Osteocyte (in vitro differentiated cells): Measurements from ENCODE around the gene TSPAN18. TPM values are rescaled to one million over a fixed set of nuclear protein-coding genes. Genes with fewer than 3 reads are reported as not detected.

Experiments used
- DNase-seq: peaks from one replicate; pipeline ENCODE4 v3.0.0; 2021; ENCODE audit warnings: mixed read lengths; ENCODE audit not compliant: unreplicated experiment; ENCODE audit errors: extremely low spot score
- H3K27ac Mint-ChIP-seq: one replicate; pipeline ENCODE4 v1.8.0; 2021; ENCODE audit warnings: mild to moderate bottlenecking, mixed read lengths; ENCODE audit not compliant: unreplicated experiment
- H3K27me3 Mint-ChIP-seq: one replicate; pipeline ENCODE4 v1.8.0; 2021; ENCODE audit warnings: mixed read lengths; ENCODE audit not compliant: unreplicated experiment
- H3K36me3 Mint-ChIP-seq: one replicate; pipeline ENCODE4 v1.8.0; 2021; ENCODE audit warnings: mixed read lengths; ENCODE audit not compliant: unreplicated experiment
- H3K4me1 Mint-ChIP-seq: one replicate; pipeline ENCODE4 v1.8.0; 2021; ENCODE audit warnings: mixed read lengths; ENCODE audit not compliant: unreplicated experiment
- H3K4me3 Mint-ChIP-seq: one replicate; pipeline ENCODE4 v1.8.0; 2021; ENCODE audit warnings: mild to moderate bottlenecking, moderate library complexity, mixed read lengths; ENCODE audit not compliant: unreplicated experiment
- H3K9me3 Mint-ChIP-seq: one replicate; pipeline ENCODE4 v1.8.0; 2021; ENCODE audit warnings: mixed read lengths; ENCODE audit not compliant: unreplicated experiment
- total RNA-seq: library from RNA; stranded (reverse); gene quantifications from 2 replicates; pipeline ENCODE4 v1.2.1, GENCODE V29; 2021
- TF ChIP-seq, protein P1 (sequence below): fragments of 200-600 bp; sonication (generic); IDR thresholded peaks from 2 replicates; pipeline ENCODE4 v1.5.0; 2021; ENCODE audit warnings: antibody characterized with exemption, mild to moderate bottlenecking, moderate library complexity

TSPAN18 gene
- total RNA-seq, 1 donor from 2014 or later: 13.4 TPM

DNA sequence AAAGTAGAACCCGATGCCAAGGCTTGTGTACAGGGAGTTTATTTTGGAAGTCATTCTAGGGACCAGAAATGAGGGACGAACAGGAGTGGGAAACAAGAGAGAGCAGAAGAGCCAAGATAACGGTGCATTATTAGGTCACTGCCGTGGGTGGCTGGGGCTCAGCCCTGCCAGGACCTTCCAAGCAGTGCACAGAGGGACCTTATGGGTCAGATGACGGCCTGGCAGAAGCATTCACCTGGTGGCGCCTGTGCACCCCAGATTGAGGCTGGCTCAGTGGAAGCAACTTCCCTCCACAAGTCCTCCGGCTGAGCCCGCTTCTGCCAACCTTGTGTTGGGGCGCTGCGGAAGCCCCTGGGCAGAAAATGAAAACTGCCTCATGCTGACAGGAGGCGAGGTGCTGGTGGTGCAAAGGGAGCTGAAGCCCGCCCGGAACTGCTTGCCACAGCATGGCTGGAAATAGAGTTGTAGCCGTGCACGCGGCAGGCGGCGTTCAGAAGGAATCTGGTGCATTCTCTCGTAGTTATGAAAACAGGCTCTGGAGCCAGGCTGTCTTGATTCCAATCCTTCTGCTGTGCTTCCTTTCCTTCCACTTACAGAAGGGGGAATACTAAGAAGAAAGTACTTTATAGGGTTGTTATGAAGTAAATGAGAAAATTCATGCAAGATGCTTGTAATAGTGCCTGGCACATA is 246.1 kb downstream of the TSPAN18 start:
- no peak overlapping the region for H3K4me3 Mint-ChIP-seq
- DNase-seq: no peak
- H3K4me1 Mint-ChIP-seq: no peaks in the 10 kb centered on the region
- TF ChIP-seq, protein P1, sequence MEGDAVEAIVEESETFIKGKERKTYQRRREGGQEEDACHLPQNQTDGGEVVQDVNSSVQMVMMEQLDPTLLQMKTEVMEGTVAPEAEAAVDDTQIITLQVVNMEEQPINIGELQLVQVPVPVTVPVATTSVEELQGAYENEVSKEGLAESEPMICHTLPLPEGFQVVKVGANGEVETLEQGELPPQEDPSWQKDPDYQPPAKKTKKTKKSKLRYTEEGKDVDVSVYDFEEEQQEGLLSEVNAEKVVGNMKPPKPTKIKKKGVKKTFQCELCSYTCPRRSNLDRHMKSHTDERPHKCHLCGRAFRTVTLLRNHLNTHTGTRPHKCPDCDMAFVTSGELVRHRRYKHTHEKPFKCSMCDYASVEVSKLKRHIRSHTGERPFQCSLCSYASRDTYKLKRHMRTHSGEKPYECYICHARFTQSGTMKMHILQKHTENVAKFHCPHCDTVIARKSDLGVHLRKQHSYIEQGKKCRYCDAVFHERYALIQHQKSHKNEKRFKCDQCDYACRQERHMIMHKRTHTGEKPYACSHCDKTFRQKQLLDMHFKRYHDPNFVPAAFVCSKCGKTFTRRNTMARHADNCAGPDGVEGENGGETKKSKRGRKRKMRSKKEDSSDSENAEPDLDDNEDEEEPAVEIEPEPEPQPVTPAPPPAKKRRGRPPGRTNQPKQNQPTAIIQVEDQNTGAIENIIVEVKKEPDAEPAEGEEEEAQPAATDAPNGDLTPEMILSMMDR: no peak
- no peak overlapping the region for H3K27ac Mint-ChIP-seq
- H3K9me3 Mint-ChIP-seq: no peaks in the 10 kb centered on the region
- H3K27me3 Mint-ChIP-seq: no peaks in the 10 kb centered on the region
- H3K36me3 Mint-ChIP-seq: no peaks in the 10 kb centered on the region

DNA sequence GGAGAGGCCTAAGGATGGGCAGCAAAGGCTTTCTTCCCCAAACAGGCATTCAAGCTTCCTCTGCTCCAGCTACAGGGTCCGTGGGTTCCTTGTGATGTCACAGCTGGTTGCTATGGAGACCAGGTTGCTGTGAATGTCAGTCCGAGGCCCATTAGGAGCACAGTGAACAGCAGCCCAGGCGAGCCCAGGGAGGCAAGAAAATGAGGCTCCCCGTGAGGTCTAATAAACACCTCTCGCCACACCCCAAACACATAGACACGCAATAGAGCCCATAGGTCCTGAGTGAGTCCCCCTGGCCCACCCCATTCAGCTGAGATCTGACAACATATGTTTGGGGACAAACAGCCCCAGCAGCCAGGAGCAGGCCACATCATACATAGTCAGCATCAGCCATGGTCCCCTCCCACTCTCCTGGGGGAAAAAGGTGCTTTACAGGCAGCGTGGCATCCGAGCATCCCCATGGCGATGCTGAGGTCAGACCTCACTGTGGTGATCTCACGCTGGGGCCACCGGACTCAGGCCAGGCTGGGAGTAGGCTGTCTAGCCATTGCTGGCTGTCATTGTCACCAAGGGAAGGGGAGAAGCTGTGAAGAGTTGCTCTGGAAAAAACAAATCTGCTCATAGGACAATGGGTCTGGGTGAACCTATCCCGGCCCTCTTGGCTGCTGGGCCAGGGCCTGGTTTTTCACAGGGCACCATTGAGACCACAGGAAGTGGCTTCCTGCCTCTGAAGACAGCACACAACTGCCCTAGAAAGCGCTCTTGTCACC is 247.1 kb downstream of the TSPAN18 start:
- TF ChIP-seq, protein P1: no peak
- H3K4me3 Mint-ChIP-seq: no peak overlapping the region
- DNase-seq: no peak
- H3K36me3 Mint-ChIP-seq: no peaks in the 10 kb centered on the region
- no peaks in the 10 kb centered on the region for H3K4me1 Mint-ChIP-seq
- no peaks in the 10 kb centered on the region for H3K9me3 Mint-ChIP-seq
- H3K27me3 Mint-ChIP-seq: no peaks in the 10 kb centered on the region
- H3K27ac Mint-ChIP-seq: no peak overlapping the region

DNA sequence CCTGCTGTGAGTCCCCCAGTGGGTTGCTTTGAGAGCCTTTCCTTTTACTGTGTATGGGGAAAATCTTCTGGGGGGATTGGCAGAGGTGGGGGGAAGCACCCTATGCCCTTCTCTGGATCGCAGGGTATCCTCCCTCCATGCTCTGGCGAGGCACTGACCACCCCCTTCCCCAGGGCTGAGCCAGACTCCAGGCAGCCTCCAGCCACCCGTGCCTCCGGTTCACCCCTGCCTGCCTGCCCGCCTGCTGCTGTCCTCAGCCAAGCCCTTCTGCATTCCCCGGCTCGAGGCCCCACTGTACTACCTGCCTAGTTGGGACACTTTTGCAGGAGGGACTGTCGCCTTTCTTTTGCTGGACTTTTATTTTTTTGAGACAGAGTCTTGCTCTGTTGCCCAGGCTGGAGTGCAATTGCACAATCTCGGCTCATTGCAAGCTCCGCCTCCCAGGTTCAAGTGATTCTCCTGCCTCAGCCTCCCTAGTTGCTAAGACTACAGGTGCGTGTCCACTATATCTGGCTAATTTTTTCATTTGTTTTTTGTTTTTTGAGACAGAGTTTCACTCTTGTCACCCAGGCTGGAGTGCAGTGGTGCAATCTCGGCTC is 247.7 kb downstream of the TSPAN18 start:
- Mint-ChIP-seq H3K4me1 (no peaks in the 10 kb centered on the region), H3K36me3 (no peaks in the 10 kb centered on the region), H3K4me3 (no peak overlapping the region), H3K27me3 (no peaks in the 10 kb centered on the region), H3K9me3 (no peaks in the 10 kb centered on the region), H3K27ac (no peak overlapping the region)
- DNase-seq: no peak
- TF ChIP-seq, protein P1: no peak

DNA sequence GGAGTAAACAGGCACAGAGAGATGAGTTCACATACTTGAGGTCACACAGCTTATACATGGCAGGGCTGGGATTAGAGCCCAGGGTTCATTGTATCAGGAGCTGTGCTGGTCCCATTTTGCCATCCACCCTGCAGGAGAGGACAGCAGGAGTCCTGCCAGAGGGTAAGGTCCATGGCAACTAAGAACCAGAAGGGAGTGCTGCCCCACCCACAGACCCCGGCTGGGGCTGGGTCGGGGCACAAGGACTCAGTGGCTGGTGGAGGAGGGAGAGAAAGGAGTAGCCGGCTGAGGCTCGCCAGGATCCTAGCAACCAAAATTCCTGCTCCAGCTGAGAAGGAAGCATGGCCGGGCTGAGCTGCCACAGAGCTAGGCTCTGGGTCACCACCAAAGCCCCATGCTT is 249.8 kb downstream of the TSPAN18 start:
- Mint-ChIP-seq H3K36me3 (no peaks in the 10 kb centered on the region), H3K27me3 (no peaks in the 10 kb centered on the region), H3K4me1 (no peaks in the 10 kb centered on the region), H3K4me3 (no peak overlapping the region), H3K27ac (no peak overlapping the region), H3K9me3 (no peaks in the 10 kb centered on the region)
- TF ChIP-seq, protein P1: no peak
- no peak for DNase-seq

DNA sequence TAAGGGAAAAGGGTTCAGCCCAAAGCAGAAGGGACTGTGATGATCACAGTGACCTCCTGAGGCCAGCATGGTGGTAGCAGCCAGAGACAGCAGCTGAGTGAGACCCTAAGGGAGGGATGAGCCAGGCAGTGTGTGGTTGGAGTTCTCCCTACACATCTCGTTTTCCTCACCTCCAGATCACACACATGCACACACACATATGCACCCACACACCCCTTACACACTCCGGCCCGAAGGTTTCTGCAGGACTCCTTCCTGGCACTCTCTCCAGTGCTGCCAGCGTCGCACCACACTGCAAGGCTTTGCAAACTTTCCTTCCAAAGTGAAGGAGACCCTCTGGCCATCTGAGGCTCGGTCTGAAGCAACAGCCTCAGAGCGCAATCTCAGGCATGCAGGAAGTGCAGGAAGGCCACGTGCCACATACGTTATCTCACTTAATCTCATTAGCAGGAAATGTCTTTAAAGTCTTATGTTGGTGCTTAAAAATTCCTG is 250.8 kb downstream of the TSPAN18 start:
- Mint-ChIP-seq H3K4me3 (no peak overlapping the region), H3K36me3 (no peaks in the 10 kb centered on the region), H3K4me1 (no peaks in the 10 kb centered on the region), H3K9me3 (no peaks in the 10 kb centered on the region), H3K27me3 (no peaks in the 10 kb centered on the region), H3K27ac (no peak overlapping the region)
- TF ChIP-seq, protein P1: peak; percentile 24
- DNase-seq: no peak
